Nephron progenitor cell (in vitro differentiated cells): ENCODE data around the gene SMIM13.
A peak's percentile ranks its signal among the peaks of the same experiment; 100 is the strongest.

Experiments
- DNase-seq: peaks from one replicate; pipeline ENCODE4 v3.0.0; 2021
- H3K27ac Mint-ChIP-seq: 2 replicates; pipeline ENCODE4 v1.8.0; 2021; ENCODE audit warnings: mild to moderate bottlenecking, moderate library complexity, mixed read lengths
- H3K27me3 Mint-ChIP-seq: 2 replicates; pipeline ENCODE4 v1.8.0; 2021; ENCODE audit warnings: mild to moderate bottlenecking, low read depth, mixed read lengths; ENCODE audit not compliant: poor library complexity
- H3K36me3 Mint-ChIP-seq: 2 replicates; pipeline ENCODE4 v1.8.0; 2021; ENCODE audit warnings: low read depth, mixed read lengths
- H3K4me1 Mint-ChIP-seq: 2 replicates; pipeline ENCODE4 v1.8.0; 2021; ENCODE audit warnings: mixed read lengths
- H3K4me3 Mint-ChIP-seq: 2 replicates; pipeline ENCODE4 v1.8.0; 2021; ENCODE audit warnings: mild to moderate bottlenecking, moderate library complexity, mixed read lengths
- H3K9me3 Mint-ChIP-seq: 2 replicates; pipeline ENCODE4 v1.8.0; 2021; ENCODE audit warnings: mild to moderate bottlenecking, moderate library complexity, mixed read lengths
- TF ChIP-seq, protein P1 (sequence below): fragments of 200-600 bp; sonication (generic); IDR thresholded peaks from 2 replicates; pipeline ENCODE4 v1.5.0; 2021; ENCODE audit warnings: antibody characterized with exemption

The SMIM13 gene

DNA sequence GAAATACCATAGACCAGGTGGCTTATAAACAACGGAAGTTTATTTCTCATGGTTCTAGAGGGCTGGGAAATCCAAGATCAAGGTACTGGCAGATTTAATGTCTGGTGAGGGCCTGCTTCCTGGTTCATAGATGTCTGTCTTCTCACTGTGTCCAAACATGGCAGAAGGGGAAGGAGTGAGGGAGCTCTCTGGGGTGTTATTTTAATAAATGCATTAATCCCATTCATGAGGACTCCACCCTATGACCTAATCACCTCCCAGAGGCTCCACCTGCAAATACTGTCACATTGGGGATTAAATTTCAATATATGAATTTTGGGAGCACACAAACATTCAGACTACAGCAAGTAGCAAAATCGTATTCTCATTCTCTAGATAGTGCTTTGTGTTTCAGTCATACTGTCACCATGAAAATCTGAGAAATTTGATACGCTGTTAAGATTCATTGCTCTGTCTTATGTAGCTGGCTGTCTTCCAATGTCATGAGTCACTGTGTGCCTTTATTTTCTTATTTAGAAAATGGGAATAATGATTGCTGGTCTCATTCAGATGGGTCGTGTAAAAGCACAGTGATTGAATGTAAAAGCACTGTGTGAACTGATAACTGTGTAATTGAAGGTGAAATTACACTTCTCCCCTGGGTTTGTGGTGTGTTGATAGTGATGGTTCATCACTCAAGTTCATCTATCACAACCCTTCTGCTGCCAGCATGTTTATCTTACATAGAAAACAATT is 26.8 kb downstream of the SMIM13 start:
- Mint-ChIP-seq H3K36me3 (peaks cover 8% of the 10 kb centered on the region), H3K4me1 (no peaks in the 10 kb centered on the region), H3K27ac (no peak overlapping the region), H3K4me3 (no peak overlapping the region), H3K9me3 (peaks cover 3% of the 10 kb centered on the region), H3K27me3 (peaks cover under 1% of the 10 kb centered on the region)
- DNase-seq, result no peak
- TF ChIP-seq, protein P1, sequence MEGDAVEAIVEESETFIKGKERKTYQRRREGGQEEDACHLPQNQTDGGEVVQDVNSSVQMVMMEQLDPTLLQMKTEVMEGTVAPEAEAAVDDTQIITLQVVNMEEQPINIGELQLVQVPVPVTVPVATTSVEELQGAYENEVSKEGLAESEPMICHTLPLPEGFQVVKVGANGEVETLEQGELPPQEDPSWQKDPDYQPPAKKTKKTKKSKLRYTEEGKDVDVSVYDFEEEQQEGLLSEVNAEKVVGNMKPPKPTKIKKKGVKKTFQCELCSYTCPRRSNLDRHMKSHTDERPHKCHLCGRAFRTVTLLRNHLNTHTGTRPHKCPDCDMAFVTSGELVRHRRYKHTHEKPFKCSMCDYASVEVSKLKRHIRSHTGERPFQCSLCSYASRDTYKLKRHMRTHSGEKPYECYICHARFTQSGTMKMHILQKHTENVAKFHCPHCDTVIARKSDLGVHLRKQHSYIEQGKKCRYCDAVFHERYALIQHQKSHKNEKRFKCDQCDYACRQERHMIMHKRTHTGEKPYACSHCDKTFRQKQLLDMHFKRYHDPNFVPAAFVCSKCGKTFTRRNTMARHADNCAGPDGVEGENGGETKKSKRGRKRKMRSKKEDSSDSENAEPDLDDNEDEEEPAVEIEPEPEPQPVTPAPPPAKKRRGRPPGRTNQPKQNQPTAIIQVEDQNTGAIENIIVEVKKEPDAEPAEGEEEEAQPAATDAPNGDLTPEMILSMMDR, result no peak

DNA sequence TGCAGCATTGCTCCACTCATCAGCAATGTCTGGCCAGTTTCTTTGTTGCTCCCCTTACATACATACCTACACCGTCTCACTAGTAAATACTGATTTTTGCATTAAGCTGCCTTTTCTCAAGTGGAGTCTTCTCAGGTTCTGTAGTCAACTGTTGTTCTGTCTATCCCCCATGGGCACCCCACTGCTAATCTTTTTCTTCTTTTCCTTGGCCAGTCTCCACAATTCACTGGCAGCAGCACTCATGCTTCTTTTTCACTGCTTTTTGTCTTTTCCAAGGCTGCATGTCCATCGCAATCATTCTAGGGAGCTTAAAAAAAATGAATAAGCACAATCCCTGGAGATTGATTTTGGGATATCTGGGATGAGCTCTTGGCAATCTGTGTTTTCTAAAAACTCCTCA is 28.2 kb downstream of the SMIM13 start:
- peaks cover 2% of the 10 kb centered on the region for H3K27me3 Mint-ChIP-seq
- H3K4me1 Mint-ChIP-seq, result no peaks in the 10 kb centered on the region
- no peak overlapping the region for H3K4me3 Mint-ChIP-seq
- TF ChIP-seq, protein P1, result no peak
- H3K27ac Mint-ChIP-seq, result peak overlapping the region; percentile 0
- H3K36me3 Mint-ChIP-seq, result peaks cover 20% of the 10 kb centered on the region
- no peak for DNase-seq
- H3K9me3 Mint-ChIP-seq, result peaks cover 13% of the 10 kb centered on the region

DNA sequence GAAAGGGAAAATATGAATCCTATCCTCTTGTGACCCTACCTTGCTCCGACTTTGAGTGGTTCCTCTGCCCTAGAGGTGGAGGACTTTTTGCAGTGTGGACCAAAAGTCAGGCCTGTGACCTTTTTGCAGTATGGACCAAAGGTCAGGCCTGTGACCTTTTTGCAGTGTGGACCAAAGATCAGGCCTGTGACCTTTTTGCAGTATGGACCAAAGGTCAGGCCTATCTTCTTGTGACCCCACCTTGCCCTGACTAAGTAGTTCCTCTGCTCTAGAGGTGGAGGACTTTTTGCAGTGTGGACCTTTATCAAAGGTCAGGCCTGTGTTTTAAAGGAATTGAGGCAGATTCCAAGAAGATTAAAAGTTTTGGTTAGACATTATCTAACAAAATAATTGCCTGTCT is 28.7 kb downstream of the SMIM13 start:
- no peak for DNase-seq
- Mint-ChIP-seq H3K4me3 (no peak overlapping the region), H3K27me3 (peaks cover 2% of the 10 kb centered on the region), H3K27ac (no peak overlapping the region), H3K4me1 (no peaks in the 10 kb centered on the region), H3K36me3 (peaks cover 25% of the 10 kb centered on the region), H3K9me3 (peaks cover 15% of the 10 kb centered on the region)
- TF ChIP-seq, protein P1, result no peak

DNA sequence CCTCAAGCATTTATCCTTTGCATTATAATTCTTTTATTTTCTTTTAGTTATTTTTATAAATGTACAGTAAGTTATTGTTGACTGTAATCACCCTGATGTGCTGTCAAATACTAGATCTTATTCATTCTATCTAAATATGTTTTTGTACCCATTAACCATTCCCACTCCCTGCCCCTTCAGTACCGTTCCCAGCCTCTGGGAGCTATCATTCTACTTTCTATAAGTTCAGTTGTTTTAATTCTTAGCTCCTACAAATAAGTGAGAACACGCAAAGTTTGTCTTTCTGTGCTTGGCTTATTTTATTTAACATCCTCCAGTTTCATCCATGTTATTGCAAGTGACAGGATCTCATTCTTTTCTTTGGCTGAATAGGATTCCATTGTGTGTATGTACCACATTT is 30.3 kb downstream of the SMIM13 start:
- Mint-ChIP-seq H3K27me3 (peaks cover 2% of the 10 kb centered on the region), H3K27ac (no peak overlapping the region), H3K36me3 (peaks cover 23% of the 10 kb centered on the region), H3K9me3 (peaks cover 13% of the 10 kb centered on the region), H3K4me1 (no peaks in the 10 kb centered on the region), H3K4me3 (no peak overlapping the region)
- TF ChIP-seq, protein P1, result no peak
- DNase-seq, result no peak

DNA sequence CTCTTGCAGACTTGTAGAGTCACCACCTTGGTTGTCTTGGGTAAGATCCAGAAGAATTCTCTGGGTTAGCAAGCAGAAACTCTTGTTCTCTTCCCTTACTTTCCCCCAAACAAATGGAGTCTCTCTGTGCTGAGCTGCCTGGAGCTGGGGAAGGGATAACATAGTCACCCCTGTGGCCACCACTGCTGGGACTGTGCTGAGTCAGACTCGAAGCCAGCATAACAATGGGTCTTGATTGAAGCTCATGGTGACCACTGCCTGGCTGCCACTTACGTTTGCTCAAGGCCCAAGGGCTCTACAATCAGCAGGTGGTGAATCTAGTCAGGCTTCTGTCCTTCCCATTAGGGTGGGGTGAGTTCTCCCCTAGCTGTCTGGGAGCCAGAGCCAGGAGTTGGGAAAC is 33.2 kb downstream of the SMIM13 start:
- Mint-ChIP-seq H3K4me1 (no peaks in the 10 kb centered on the region), H3K9me3 (peaks cover 13% of the 10 kb centered on the region), H3K27ac (no peak overlapping the region), H3K4me3 (no peak overlapping the region), H3K27me3 (peaks cover 2% of the 10 kb centered on the region), H3K36me3 (peaks cover 20% of the 10 kb centered on the region)
- DNase-seq, result no peak
- TF ChIP-seq, protein P1, result no peak

DNA sequence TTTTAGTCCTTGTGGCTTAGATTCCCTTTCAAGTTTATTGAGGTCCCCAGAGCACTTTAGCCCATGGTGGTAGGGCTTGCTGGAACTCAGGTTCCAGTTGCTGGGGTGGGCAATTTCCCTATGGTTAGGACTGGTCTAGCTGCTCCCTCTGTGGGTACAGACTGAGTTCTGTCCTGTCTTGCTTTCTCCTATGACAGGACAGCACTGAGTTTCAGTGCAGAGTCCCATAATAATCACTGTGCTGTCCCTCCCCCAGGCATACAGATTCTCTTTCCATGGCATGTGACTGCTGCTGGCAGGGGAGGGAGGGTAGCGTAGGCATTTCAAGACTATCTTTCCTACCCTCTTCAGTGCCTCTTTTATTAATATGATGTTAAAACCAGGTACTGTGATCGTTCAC is 35.0 kb downstream of the SMIM13 start:
- Mint-ChIP-seq H3K9me3 (peaks cover 13% of the 10 kb centered on the region), H3K27ac (no peak overlapping the region), H3K4me1 (no peaks in the 10 kb centered on the region), H3K4me3 (no peak overlapping the region), H3K27me3 (peaks cover 2% of the 10 kb centered on the region), H3K36me3 (peaks cover 20% of the 10 kb centered on the region)
- no peak for DNase-seq
- TF ChIP-seq, protein P1, result no peak
